ENCODE results near the gene CC2D1A.

DNA sequence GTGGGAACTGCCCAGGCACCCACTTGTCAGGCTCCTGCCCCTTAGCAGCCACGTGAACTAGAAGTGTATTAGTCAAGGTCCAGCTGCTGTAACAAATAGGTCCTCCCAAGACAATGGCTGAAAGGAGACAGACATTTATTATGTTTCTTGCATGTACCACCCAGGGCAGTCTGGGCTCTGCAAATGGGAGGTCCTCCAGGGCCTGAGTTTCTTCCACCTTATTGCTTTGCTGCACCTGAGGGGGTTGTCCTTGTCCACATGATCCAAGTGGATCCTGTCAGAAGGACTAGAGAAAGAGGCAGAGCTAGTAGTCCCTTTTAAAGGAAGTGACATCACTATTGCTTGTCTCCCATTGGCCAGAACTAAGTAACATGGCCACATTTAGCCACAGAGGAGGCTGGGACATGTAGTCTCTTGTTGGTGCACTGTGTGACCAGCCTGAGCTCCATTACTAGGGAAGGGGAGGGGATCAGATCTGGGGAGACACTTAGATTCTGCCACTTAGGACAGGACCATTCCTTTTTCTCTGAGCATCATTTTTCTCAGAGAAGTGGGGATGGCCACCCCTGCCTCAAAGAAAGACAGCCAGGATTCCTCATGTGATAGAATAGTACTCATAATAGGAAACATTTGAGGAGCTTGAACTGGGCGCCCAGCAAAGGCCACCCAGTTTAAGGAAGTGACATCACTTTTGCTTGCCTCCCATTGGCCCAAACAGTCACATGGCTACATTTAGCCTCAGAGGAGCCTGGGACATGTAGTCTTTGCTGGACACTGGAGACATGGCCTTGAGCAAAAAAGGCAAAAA, 15.1 kb downstream of the CC2D1A start:
- TF ChIP-seq, protein P1, sequence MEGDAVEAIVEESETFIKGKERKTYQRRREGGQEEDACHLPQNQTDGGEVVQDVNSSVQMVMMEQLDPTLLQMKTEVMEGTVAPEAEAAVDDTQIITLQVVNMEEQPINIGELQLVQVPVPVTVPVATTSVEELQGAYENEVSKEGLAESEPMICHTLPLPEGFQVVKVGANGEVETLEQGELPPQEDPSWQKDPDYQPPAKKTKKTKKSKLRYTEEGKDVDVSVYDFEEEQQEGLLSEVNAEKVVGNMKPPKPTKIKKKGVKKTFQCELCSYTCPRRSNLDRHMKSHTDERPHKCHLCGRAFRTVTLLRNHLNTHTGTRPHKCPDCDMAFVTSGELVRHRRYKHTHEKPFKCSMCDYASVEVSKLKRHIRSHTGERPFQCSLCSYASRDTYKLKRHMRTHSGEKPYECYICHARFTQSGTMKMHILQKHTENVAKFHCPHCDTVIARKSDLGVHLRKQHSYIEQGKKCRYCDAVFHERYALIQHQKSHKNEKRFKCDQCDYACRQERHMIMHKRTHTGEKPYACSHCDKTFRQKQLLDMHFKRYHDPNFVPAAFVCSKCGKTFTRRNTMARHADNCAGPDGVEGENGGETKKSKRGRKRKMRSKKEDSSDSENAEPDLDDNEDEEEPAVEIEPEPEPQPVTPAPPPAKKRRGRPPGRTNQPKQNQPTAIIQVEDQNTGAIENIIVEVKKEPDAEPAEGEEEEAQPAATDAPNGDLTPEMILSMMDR (IDR thresholded peaks at IDR 0.05): no peak
- TF ChIP-seq POLR2AphosphoS5 (IDR thresholded peaks at IDR 0.05) (no peak), POLR2A (IDR thresholded peaks at IDR 0.05) (no peak)
